Measurements from ENCODE around the gene RAI2. TPM values are rescaled to one million over a fixed set of nuclear protein-coding genes. Genes with fewer than 3 reads are reported as not detected.

RAI2 gene
- total RNA-seq, 5 donors from 2014 or later (not counting 1 experiment from before 2014, with no cell fraction given), result 0.76 to 2.3 (median 1.3) TPM

DNA sequence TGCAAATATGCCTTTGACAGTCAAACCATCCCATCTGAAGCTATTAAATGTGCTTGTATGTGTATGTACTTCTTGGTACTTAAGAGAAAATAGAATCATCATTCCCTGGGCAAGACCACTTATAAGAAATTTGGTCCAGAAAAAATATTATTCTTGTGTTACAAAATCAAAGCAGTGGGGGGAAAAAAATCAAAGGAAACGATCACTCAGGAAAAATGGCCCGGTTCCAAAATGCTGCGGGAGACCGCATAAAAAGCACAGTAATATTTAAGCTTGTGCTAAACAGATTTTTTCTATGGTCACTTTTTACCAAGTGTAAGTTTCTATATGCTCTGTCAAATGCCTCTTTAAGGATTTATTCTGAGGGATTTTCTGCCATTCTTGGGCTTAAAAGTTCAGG is 36.1 kb downstream of the RAI2 start:
- Mint-ChIP-seq H3K27me3 (peaks cover 0 to 3% of the 10 kb centered on the region in 2 donors), H3K4me3 (no peak overlapping the region), H3K36me3 (no peaks in the 10 kb centered on the region), H3K4me1 (no peaks in the 10 kb centered on the region), H3K27ac (no peak overlapping the region), H3K9me3 (peaks cover 3 to 10% (median 4%) of the 10 kb centered on the region in 3 donors)
- CTCF ChIA-PET, result no interaction called here
- ATAC-seq (replicated peaks in 1 of 4), result no peak
- H3K27ac ChIP-seq (ENCODE audit: low read length), result no peak overlapping the region
- H3K27me3 ChIP-seq (replicated peaks in 1 of 2; ENCODE audit: control insufficient read depth in 2 of 2, extremely low read depth in 1 of 2, insufficient read depth in 2 of 2, low read length in 1 of 2), result no peaks in the 10 kb centered on the region
- 100% methylated on average over 1 of the region's 4 CpGs for WGBS (ENCODE audit: insufficient coverage)
- no peaks in the 10 kb centered on the region for H3K36me3 ChIP-seq (ENCODE audit: control insufficient read depth in 2 of 2, extremely low read depth in 1 of 2, insufficient read depth in 1 of 2, low read length in 1 of 2)
- H3K4me1 ChIP-seq (ENCODE audit: control insufficient read depth in 1 of 2, extremely low read depth in 1 of 2, insufficient read depth in 2 of 2, low read length in 2 of 2), result no peaks in the 10 kb centered on the region
- no peaks in the 10 kb centered on the region for H3K9me3 ChIP-seq
- DNase-seq, result no peak
- H3K4me3 ChIP-seq (ENCODE audit: control insufficient read depth in 1 of 2, extremely low read depth in 1 of 2, low read length in 1 of 2), result no peak overlapping the region
- POLR2A ChIA-PET, result no interaction called here

DNA sequence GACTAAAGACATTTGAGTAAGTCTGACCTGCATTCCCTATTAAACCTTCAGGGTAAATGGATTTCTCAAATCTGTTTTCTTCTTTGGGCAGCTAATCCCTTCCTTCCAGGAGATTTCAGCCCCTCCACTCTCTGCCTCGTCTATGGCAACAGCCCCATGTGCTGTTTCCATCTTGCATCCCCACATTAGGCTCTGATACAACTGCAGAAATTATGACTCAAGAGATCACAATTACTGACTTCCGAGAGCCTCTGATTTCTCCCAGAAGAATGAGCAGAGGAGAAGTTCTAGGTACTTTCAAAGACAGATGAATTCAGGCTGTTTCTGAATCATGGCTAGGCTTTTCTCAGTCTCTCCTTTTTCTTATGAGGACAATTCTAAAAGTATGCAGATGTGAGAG is 38.7 kb downstream of the RAI2 start:
- Mint-ChIP-seq H3K9me3 (peaks cover 3 to 10% (median 4%) of the 10 kb centered on the region in 3 donors), H3K27ac (no peak overlapping the region), H3K27me3 (peaks cover 0 to 8% of the 10 kb centered on the region in 2 donors), H3K4me1 (no peaks in the 10 kb centered on the region), H3K4me3 (no peak overlapping the region), H3K36me3 (no peaks in the 10 kb centered on the region)
- no peak overlapping the region for H3K4me3 ChIP-seq (ENCODE audit: control insufficient read depth in 1 of 2, extremely low read depth in 1 of 2, low read length in 1 of 2)
- H3K4me1 ChIP-seq (ENCODE audit: control insufficient read depth in 1 of 2, extremely low read depth in 1 of 2, insufficient read depth in 2 of 2, low read length in 2 of 2), result no peaks in the 10 kb centered on the region
- no peak for DNase-seq
- no peaks in the 10 kb centered on the region for H3K36me3 ChIP-seq (ENCODE audit: control insufficient read depth in 2 of 2, extremely low read depth in 1 of 2, insufficient read depth in 1 of 2, low read length in 1 of 2)
- no peaks in the 10 kb centered on the region for H3K9me3 ChIP-seq
- CTCF ChIA-PET, result no interaction called here
- POLR2A ChIA-PET, result no interaction called here
- no CpG with 5 or more reads among the region's 2 CpGs for WGBS (ENCODE audit: insufficient coverage)
- H3K27ac ChIP-seq (ENCODE audit: low read length), result no peak overlapping the region
- H3K27me3 ChIP-seq (replicated peaks in 1 of 2; ENCODE audit: control insufficient read depth in 2 of 2, extremely low read depth in 1 of 2, insufficient read depth in 2 of 2, low read length in 1 of 2), result no peaks in the 10 kb centered on the region
- ATAC-seq (replicated peaks in 1 of 4), result no peak

- H3K9me3 ChIP-seq, result no peaks in the 10 kb centered on the region
- H3K4me3 ChIP-seq (ENCODE audit: control insufficient read depth in 1 of 2, extremely low read depth in 1 of 2, low read length in 1 of 2), result no peak overlapping the region
- 14% methylated on average over 1 of the region's 3 CpGs for WGBS (ENCODE audit: insufficient coverage)
- Mint-ChIP-seq H3K4me3 (no peak overlapping the region), H3K9me3 (no peaks in the 10 kb centered on the region), H3K27ac (no peak overlapping the region), H3K4me1 (no peaks in the 10 kb centered on the region), H3K27me3 (peaks cover 0 to 8% of the 10 kb centered on the region in 2 donors), H3K36me3 (no peaks in the 10 kb centered on the region)
- CTCF ChIA-PET, result no interaction called here
- H3K4me1 ChIP-seq (ENCODE audit: control insufficient read depth in 1 of 2, extremely low read depth in 1 of 2, insufficient read depth in 2 of 2, low read length in 2 of 2), result no peaks in the 10 kb centered on the region
- H3K27ac ChIP-seq (ENCODE audit: low read length), result no peak overlapping the region
- H3K27me3 ChIP-seq (replicated peaks in 1 of 2; ENCODE audit: control insufficient read depth in 2 of 2, extremely low read depth in 1 of 2, insufficient read depth in 2 of 2, low read length in 1 of 2), result no peaks in the 10 kb centered on the region
- DNase-seq (no peak), ATAC-seq (replicated peaks in 1 of 4) (no peak)
- no peaks in the 10 kb centered on the region for H3K36me3 ChIP-seq (ENCODE audit: control insufficient read depth in 2 of 2, extremely low read depth in 1 of 2, insufficient read depth in 1 of 2, low read length in 1 of 2)
- POLR2A ChIA-PET, result no interaction called here
Observed at GRCh38 chrX:17820100-17820499, 41.0 kb downstream of the RAI2 start.

GRCh38 chrX:17818726-17819125 is 42.4 kb downstream of the RAI2 start:
- ChIA-PET CTCF (no interaction called here), POLR2A (no interaction called here)
- Mint-ChIP-seq H3K27ac (no peak overlapping the region), H3K36me3 (no peaks in the 10 kb centered on the region), H3K4me3 (no peak overlapping the region), H3K9me3 (no peaks in the 10 kb centered on the region), H3K27me3 (peaks cover 0 to 8% of the 10 kb centered on the region in 2 donors), H3K4me1 (no peaks in the 10 kb centered on the region)
- Histone ChIP-seq H3K36me3 (ENCODE audit: control insufficient read depth in 2 of 2, extremely low read depth in 1 of 2, insufficient read depth in 1 of 2, low read length in 1 of 2) (no peaks in the 10 kb centered on the region), H3K27ac (ENCODE audit: low read length) (no peak overlapping the region), H3K9me3 (no peaks in the 10 kb centered on the region), H3K4me1 (ENCODE audit: control insufficient read depth in 1 of 2, extremely low read depth in 1 of 2, insufficient read depth in 2 of 2, low read length in 2 of 2) (no peaks in the 10 kb centered on the region), H3K4me3 (ENCODE audit: control insufficient read depth in 1 of 2, extremely low read depth in 1 of 2, low read length in 1 of 2) (no peak overlapping the region), H3K27me3 (replicated peaks in 1 of 2; ENCODE audit: control insufficient read depth in 2 of 2, extremely low read depth in 1 of 2, insufficient read depth in 2 of 2, low read length in 1 of 2) (no peaks in the 10 kb centered on the region)
- no peak for DNase-seq
- no peak for ATAC-seq (replicated peaks in 1 of 4)
- 87% methylated on average over 5 of the region's 11 CpGs for WGBS (ENCODE audit: insufficient coverage)

- Histone ChIP-seq H3K4me3 (ENCODE audit: control insufficient read depth in 1 of 2, extremely low read depth in 1 of 2, low read length in 1 of 2) (no peak overlapping the region), H3K27me3 (replicated peaks in 1 of 2; ENCODE audit: control insufficient read depth in 2 of 2, extremely low read depth in 1 of 2, insufficient read depth in 2 of 2, low read length in 1 of 2) (no peaks in the 10 kb centered on the region), H3K9me3 (no peaks in the 10 kb centered on the region), H3K4me1 (ENCODE audit: control insufficient read depth in 1 of 2, extremely low read depth in 1 of 2, insufficient read depth in 2 of 2, low read length in 2 of 2) (no peaks in the 10 kb centered on the region), H3K36me3 (ENCODE audit: control insufficient read depth in 2 of 2, extremely low read depth in 1 of 2, insufficient read depth in 1 of 2, low read length in 1 of 2) (no peaks in the 10 kb centered on the region), H3K27ac (ENCODE audit: low read length) (no peak overlapping the region)
- DNase-seq (no peak), ATAC-seq (replicated peaks in 1 of 4) (no peak)
- POLR2A ChIA-PET, result no interaction called here
- Mint-ChIP-seq H3K9me3 (no peaks in the 10 kb centered on the region), H3K4me3 (no peak overlapping the region), H3K4me1 (no peaks in the 10 kb centered on the region), H3K27ac (no peak overlapping the region), H3K27me3 (peaks cover 0 to 5% of the 10 kb centered on the region in 2 donors), H3K36me3 (no peaks in the 10 kb centered on the region)
- CTCF ChIA-PET, result no interaction called here
- 40% methylated on average over 1 of the region's 1 CpG for WGBS (ENCODE audit: insufficient coverage)
Observed at GRCh38 chrX:17817251-17817650, 43.8 kb downstream of the RAI2 start.

DNA sequence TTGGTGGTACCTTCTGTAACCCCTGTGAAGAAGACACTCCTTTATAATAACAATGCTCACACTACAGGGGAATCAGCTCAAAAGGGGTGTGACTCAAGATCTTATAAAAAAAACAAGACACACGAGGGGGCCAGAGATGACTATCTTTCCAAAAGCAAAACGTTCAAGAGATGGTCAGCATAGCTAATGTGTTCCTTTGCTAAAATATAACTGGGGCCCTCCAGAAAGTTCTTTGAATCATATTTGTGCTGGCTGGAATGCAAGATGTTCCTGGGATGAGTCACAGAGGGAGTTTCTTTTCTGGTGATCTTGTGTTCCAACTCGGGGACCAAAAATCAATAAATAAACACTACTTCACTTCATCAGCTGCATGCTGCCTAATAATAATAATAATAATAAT is 46.5 kb downstream of the RAI2 start:
- no peaks in the 10 kb centered on the region for H3K9me3 ChIP-seq
- H3K27me3 ChIP-seq (replicated peaks in 1 of 2; ENCODE audit: control insufficient read depth in 2 of 2, extremely low read depth in 1 of 2, insufficient read depth in 2 of 2, low read length in 1 of 2), result no peaks in the 10 kb centered on the region
- no peak overlapping the region for H3K4me3 ChIP-seq (ENCODE audit: control insufficient read depth in 1 of 2, extremely low read depth in 1 of 2, low read length in 1 of 2)
- no peak for DNase-seq
- CTCF ChIA-PET, result no interaction called here
- no CpG with 5 or more reads among the region's 3 CpGs for WGBS (ENCODE audit: insufficient coverage)
- H3K4me1 ChIP-seq (ENCODE audit: control insufficient read depth in 1 of 2, extremely low read depth in 1 of 2, insufficient read depth in 2 of 2, low read length in 2 of 2), result no peaks in the 10 kb centered on the region
- no peak overlapping the region for H3K27ac ChIP-seq (ENCODE audit: low read length)
- Mint-ChIP-seq H3K27ac (no peak overlapping the region), H3K36me3 (no peaks in the 10 kb centered on the region), H3K27me3 (peaks cover 0 to 5% of the 10 kb centered on the region in 2 donors), H3K4me1 (no peaks in the 10 kb centered on the region), H3K4me3 (no peak overlapping the region), H3K9me3 (no peaks in the 10 kb centered on the region)
- no peaks in the 10 kb centered on the region for H3K36me3 ChIP-seq (ENCODE audit: control insufficient read depth in 2 of 2, extremely low read depth in 1 of 2, insufficient read depth in 1 of 2, low read length in 1 of 2)
- POLR2A ChIA-PET, result no interaction called here
- ATAC-seq (replicated peaks in 1 of 4), result no peak

DNA sequence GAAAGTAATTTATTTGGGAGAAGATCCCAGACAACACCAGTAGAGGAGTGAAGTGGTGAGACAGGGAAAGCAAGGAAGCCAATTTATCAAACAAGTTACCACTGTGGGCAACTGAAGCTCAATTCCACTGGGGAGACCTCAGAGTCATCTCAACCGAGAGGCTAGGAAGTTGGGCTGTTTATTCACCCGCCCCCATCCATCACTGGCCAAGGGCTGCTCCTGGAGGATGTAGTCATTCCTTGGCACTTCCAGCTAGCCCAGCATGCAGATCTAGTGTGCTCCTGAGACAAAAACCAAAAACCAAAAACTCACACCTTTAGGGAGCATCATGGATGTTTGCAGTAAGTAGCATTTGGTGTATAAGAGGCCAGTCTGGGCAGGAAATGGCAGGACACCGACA is 47.0 kb downstream of the RAI2 start:
- ATAC-seq (replicated peaks in 1 of 4) (no peak), DNase-seq (no peak)
- Mint-ChIP-seq H3K36me3 (no peaks in the 10 kb centered on the region), H3K4me3 (no peak overlapping the region), H3K4me1 (no peaks in the 10 kb centered on the region), H3K27me3 (peaks cover 0 to 5% of the 10 kb centered on the region in 2 donors), H3K27ac (no peak overlapping the region), H3K9me3 (no peaks in the 10 kb centered on the region)
- Histone ChIP-seq H3K4me1 (ENCODE audit: control insufficient read depth in 1 of 2, extremely low read depth in 1 of 2, insufficient read depth in 2 of 2, low read length in 2 of 2) (no peaks in the 10 kb centered on the region), H3K9me3 (no peaks in the 10 kb centered on the region), H3K27ac (ENCODE audit: low read length) (no peak overlapping the region), H3K4me3 (ENCODE audit: control insufficient read depth in 1 of 2, extremely low read depth in 1 of 2, low read length in 1 of 2) (no peak overlapping the region), H3K27me3 (replicated peaks in 1 of 2; ENCODE audit: control insufficient read depth in 2 of 2, extremely low read depth in 1 of 2, insufficient read depth in 2 of 2, low read length in 1 of 2) (no peaks in the 10 kb centered on the region), H3K36me3 (ENCODE audit: control insufficient read depth in 2 of 2, extremely low read depth in 1 of 2, insufficient read depth in 1 of 2, low read length in 1 of 2) (no peaks in the 10 kb centered on the region)
- WGBS (ENCODE audit: insufficient coverage), result no CpG with 5 or more reads among the region's 3 CpGs
- ChIA-PET POLR2A (no interaction called here), CTCF (interaction anchor here in 1 of 2 donors (0.6 kb wide), 1 partner anchor 656 kb away, joined by 9 read pairs; no protein-coding TSS in a partner anchor)
